Stomach (tissue), 9 donors: ENCODE data around the gene ETV7. TPM values are rescaled to one million over a fixed set of nuclear protein-coding genes. Genes with fewer than 3 reads are reported as not detected.

Experiments used
- DNase-seq, 2 donors: peaks; one replicate each; pipeline versions ENCODE4 v3.0.0 to v3.0.0-alpha.2; 2013 to 2019
- H3K27ac ChIP-seq, 5 donors: fragments of 200-600 bp in 4 of 5; sonication (generic) in 4 of 5; one replicate each; pipeline ENCODE4 v1.5.1; 2013 to 2019; ENCODE audit warnings: mild to moderate bottlenecking in 1 of 5, moderate library complexity in 1 of 5
- H3K27me3 ChIP-seq, 3 donors: fragments of 200-600 bp; sonication (generic); one replicate each; pipeline ENCODE4 v1.5.1; 2017 to 2019; ENCODE audit warnings: mixed run types in 1 of 3
- H3K36me3 ChIP-seq, 4 donors: fragments of 200-600 bp; sonication (generic); 1 replicate in 3 of 4; 2 replicates in 1 of 4; pipeline ENCODE4 v1.5.1; 2016 to 2019
- H3K4me1 ChIP-seq, 4 donors: fragments of 200-600 bp; sonication (generic); one replicate each; pipeline ENCODE4 v1.5.1; 2016 to 2019
- H3K4me3 ChIP-seq, 4 donors: fragments of 200-600 bp; sonication (generic) in 3 of 4; one replicate each; pipeline ENCODE4 v1.5.1; 2016 to 2019; ENCODE audit warnings: mild to moderate bottlenecking in 1 of 4
- H3K9me3 ChIP-seq, 4 donors: fragments of 200-600 bp; sonication (generic); one replicate each; pipeline ENCODE4 v1.5.1; 2016 to 2019
- CTCF ChIP-seq, 7 experiments: fragments of 450-650 bp in 4 of 7; fragments of 200-600 bp in 3 of 7; sonication (generic) in 3 of 7; IDR thresholded peaks; one replicate each; pipeline ENCODE4 v1.5.1; 2016 to 2019; ENCODE audit warnings: antibody characterized with exemption in 7 of 7, control low read depth in 2 of 7, mild to moderate bottlenecking in 1 of 7
- EP300 ChIP-seq: sonication (generic); formaldehyde crosslinking; IDR thresholded peaks from one replicate; pipeline ENCODE4 v1.6.1; 2017; ENCODE audit warnings: antibody characterized with exemption
- POLR2A ChIP-seq, 4 donors: fragments of 450-650 bp; IDR thresholded peaks; one replicate each; pipeline ENCODE4 v1.6.1; 2016; ENCODE audit warnings: antibody characterized with exemption in 4 of 4, control low read depth in 2 of 4, mild to moderate bottlenecking in 1 of 4, moderate library complexity in 1 of 4
- POLR2AphosphoS5 ChIP-seq, 3 donors: sonication (generic); formaldehyde crosslinking; IDR thresholded peaks; one replicate each; pipeline ENCODE4 v1.6.1; 2016; ENCODE audit warnings: antibody characterized with exemption in 3 of 3
- WGBS, 5 donors: extraction: QIAGEN DNeasy Blood & Tissue Kit in 3 of 5; methylation state at CpG; one replicate each; pipeline versions ENCODE4 v1.1.5 to v1.1.7; 2013 to 2018; 5-methylcytosine and 5-hydroxymethylcytosine counted together
- intact Hi-C: fragments of 100-400 bp; cut with DNase I; formaldehyde crosslinking; loops from one replicate; pipeline ENCODE4 v1.15.1; 2023; ENCODE audit warnings: low total_unique reads
- polyA plus RNA-seq, 3 donors: library from polyadenylated mRNA; stranded (reverse); fragments of 200-250 nt; gene quantifications; one replicate each; pipeline ENCODE4 v1.2.3, GENCODE V29; 2013
- total RNA-seq, 5 donors: library from RNA; depleted of rRNA; stranded (reverse); fragments of >200 nt; gene quantifications; one replicate each; pipeline versions ENCODE4 v1.1.0 to v1.2.3, GENCODE V29; 2014 to 2016
- donor health status: healthy with polysubstance abuse.
- donor health status: Bipolar disorder and iron deficiency.
- donor health status: healthy.

ETV7 gene
- total and polyA plus RNA-seq, 8 donors: 0.37 to 20.4 (median 4.8) TPM; not detected in 1

DNA sequence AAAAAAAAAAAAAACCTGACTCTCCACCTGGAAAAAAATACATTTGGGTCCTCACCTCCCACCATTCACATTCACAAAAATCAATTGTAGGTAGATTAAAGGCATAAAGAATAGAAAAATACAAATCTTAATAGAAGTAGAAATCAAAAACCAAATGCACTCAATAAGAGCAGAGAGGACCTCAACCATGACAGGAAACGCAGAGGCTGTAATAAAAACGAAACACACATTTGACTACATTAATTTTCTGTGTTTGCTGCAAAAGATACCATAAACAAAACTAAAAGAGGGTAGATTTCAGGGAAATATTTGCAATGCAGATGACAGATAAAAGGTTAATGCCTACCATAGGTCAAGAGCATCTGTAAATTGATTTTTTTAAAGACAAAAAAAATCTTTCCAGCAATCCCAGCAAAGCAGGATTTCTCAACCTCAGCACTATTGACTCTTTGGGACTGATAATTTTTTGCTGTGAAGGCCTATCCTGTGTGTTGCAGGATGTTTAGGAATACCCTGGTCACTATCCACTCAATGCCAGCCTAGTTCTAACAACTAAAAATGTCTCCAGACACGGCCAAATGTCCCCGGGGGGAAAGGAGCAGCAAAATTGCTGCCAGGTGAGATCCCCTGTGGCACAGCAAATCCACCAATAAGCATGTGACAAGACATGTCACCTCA lies 9.1 kb downstream of the ETV7 start:
- Histone ChIP-seq H3K4me3 (no peak overlapping the region), H3K9me3 (no peaks in the 10 kb centered on the region), H3K27ac (no peak overlapping the region), H3K36me3 (peaks cover 0 to 6% (median under 1%) of the 10 kb centered on the region in 4 donors), H3K27me3 (no peaks in the 10 kb centered on the region), H3K4me1 (no peaks in the 10 kb centered on the region)
- no peak for TF ChIP-seq POLR2A (IDR thresholded peaks at IDR 0.05)
- no peak for TF ChIP-seq POLR2AphosphoS5 (IDR thresholded peaks at IDR 0.05)
- no peak for TF ChIP-seq CTCF (IDR thresholded peaks at IDR 0.05)
- no peak for TF ChIP-seq EP300
- WGBS, 5 donors: 83 to 92% (median 88%) methylated on average over 4 of the region's 4 CpGs
- intact Hi-C loops: no loop called here
- no peak for DNase-seq

- intact Hi-C loops: no loop called here
- Histone ChIP-seq H3K27ac (no peak overlapping the region), H3K4me3 (no peak overlapping the region), H3K4me1 (no peaks in the 10 kb centered on the region), H3K9me3 (no peaks in the 10 kb centered on the region), H3K36me3 (peaks cover 0 to 6% (median 3%) of the 10 kb centered on the region in 4 donors), H3K27me3 (no peaks in the 10 kb centered on the region)
- TF ChIP-seq CTCF (IDR thresholded peaks at IDR 0.05) (no peak), POLR2AphosphoS5 (IDR thresholded peaks at IDR 0.05) (no peak), EP300 (no peak), POLR2A (IDR thresholded peaks at IDR 0.05) (no peak)
- 38 to 64% (median 50%) methylated on average over 5 of the region's 5 CpGs for WGBS, 5 donors
- no peak for DNase-seq
Observed at GRCh38 chr6:36377594-36377993, 9.9 kb downstream of the ETV7 start.

- Histone ChIP-seq H3K9me3 (no peaks in the 10 kb centered on the region), H3K4me3 (no peak overlapping the region), H3K36me3 (peaks cover 0 to 6% (median 3%) of the 10 kb centered on the region in 4 donors), H3K27ac (no peak overlapping the region), H3K27me3 (no peaks in the 10 kb centered on the region), H3K4me1 (no peaks in the 10 kb centered on the region)
- TF ChIP-seq POLR2AphosphoS5 (IDR thresholded peaks at IDR 0.05): no peak
- no peak for TF ChIP-seq EP300
- no peak for TF ChIP-seq CTCF (IDR thresholded peaks at IDR 0.05)
- no peak for TF ChIP-seq POLR2A (IDR thresholded peaks at IDR 0.05)
- WGBS, 5 donors: 87 to 97% (median 92%) methylated on average over 8 of the region's 8 CpGs
- no peak for DNase-seq
- intact Hi-C loops: no loop called here
Observed at GRCh38 chr6:36376742-36377141, 10.7 kb downstream of the ETV7 start.

- 91 to 97% (median 96%) methylated on average over 7 to 8 of the region's 8 CpGs for WGBS, 5 donors
- no peak for DNase-seq
- intact Hi-C loops: no loop called here
- Histone ChIP-seq H3K27ac (no peak overlapping the region), H3K27me3 (no peaks in the 10 kb centered on the region), H3K9me3 (no peaks in the 10 kb centered on the region), H3K36me3 (peaks cover 0 to 6% (median 3%) of the 10 kb centered on the region in 4 donors), H3K4me1 (no peaks in the 10 kb centered on the region), H3K4me3 (no peak overlapping the region)
- TF ChIP-seq POLR2A (IDR thresholded peaks at IDR 0.05): no peak
- no peak for TF ChIP-seq CTCF (IDR thresholded peaks at IDR 0.05)
- TF ChIP-seq EP300: no peak
- TF ChIP-seq POLR2AphosphoS5 (IDR thresholded peaks at IDR 0.05): no peak
Observed at GRCh38 chr6:36376183-36376582, 11.3 kb downstream of the ETV7 start.
